HEK293 (cell line): ENCODE measurements around the gene LIN52.
A peak's percentile ranks its signal among the peaks of the same experiment; 100 is the strongest.

Source experiments
- CTCF ChIA-PET: fragments of 350-600 bp; formaldehyde crosslinking; extraction: SDS; loops from one replicate; lab custom pipeline; 2021; ENCODE audit warnings: antibody characterized with exemption; lab: Yijun Ruan, JAX
- POLR2A ChIA-PET: fragments of 300-600 bp; formaldehyde crosslinking; extraction: SDS; loops from one replicate; lab custom pipeline; 2020; ENCODE audit warnings: antibody characterized with exemption, inconsistent platforms; lab: Yijun Ruan, JAX
- H3K27ac ChIP-seq: fragments of 200-500 bp; sonication (Bioruptor generic); 2 replicates; pipeline ENCODE4 v1.5.1; 2014; ENCODE audit warnings: low read depth, low read length, control low read depth, inconsistent platforms; ENCODE audit errors: extremely low read depth
- H3K36me3 ChIP-seq, 2 experiments: fragments of 200-500 bp in 1 of 2; sonication (Bioruptor generic) in 1 of 2; 1 replicate in 1 of 2; 2 replicates in 1 of 2; pipeline ENCODE4 v1.5.1; 2014 to 2017; ENCODE audit warnings: inconsistent platforms in 2 of 2, low read length in 2 of 2; ENCODE audit not compliant: control insufficient read depth in 2 of 2, insufficient read depth in 1 of 2
- H3K4me1 ChIP-seq: fragments of 200-500 bp; sonication (Bioruptor generic); 2 replicates; pipeline ENCODE4 v1.5.1; 2014; ENCODE audit warnings: mild to moderate bottlenecking, low read length, inconsistent platforms; ENCODE audit not compliant: control insufficient read depth, insufficient read depth
- H3K4me3 ChIP-seq: 2 replicates; pipeline ENCODE4 v1.5.1; 2011; ENCODE audit warnings: low read depth, mild to moderate bottlenecking, control low read depth, low read length, moderate library complexity
- H3K9me3 ChIP-seq: fragments of 200-500 bp; sonication (Bioruptor generic); 2 replicates; pipeline ENCODE4 v1.5.1; 2014; ENCODE audit warnings: low read depth, low read length, inconsistent platforms; ENCODE audit not compliant: control insufficient read depth, insufficient read depth
- BCL6B ChIP-seq: fragments of 450-650 bp; formaldehyde crosslinking; IDR thresholded peaks from 2 replicates; pipeline ENCODE4 v1.5.1; 2017; ENCODE audit warnings: missing biosample characterization, missing genetic modification characterization
- MZF1 ChIP-seq: fragments of 450-650 bp; formaldehyde crosslinking; IDR thresholded peaks from 2 replicates; pipeline ENCODE4 v1.5.1; 2017; ENCODE audit warnings: missing biosample characterization, missing genetic modification characterization, borderline replicate concordance
- PRDM6 ChIP-seq: fragments of 450-650 bp; formaldehyde crosslinking; IDR thresholded peaks from 2 replicates; pipeline ENCODE4 v1.5.1; 2017; ENCODE audit warnings: missing biosample characterization, missing genetic modification characterization
- REST ChIP-seq: fragments of 450-650 bp; formaldehyde crosslinking; IDR thresholded peaks from 2 replicates; pipeline ENCODE4 v1.5.1; 2016; ENCODE audit warnings: missing biosample characterization, missing genetic modification characterization
- SETDB1 ChIP-seq: IDR thresholded peaks from one replicate; pipeline ENCODE4 v1.6.1; 2017; ENCODE audit warnings: mild to moderate bottlenecking, low read length, moderate library complexity, mixed read lengths; ENCODE audit not compliant: insufficient read length
- TRIM28 ChIP-seq: IDR thresholded peaks from 2 replicates; pipeline ENCODE4 v1.6.1; 2011; ENCODE audit warnings: low read length, control low read depth, borderline replicate concordance
- ZNF132 ChIP-seq: fragments of 450-650 bp; formaldehyde crosslinking; IDR thresholded peaks from 2 replicates; pipeline ENCODE4 v1.5.1; 2017; ENCODE audit warnings: missing biosample characterization, missing genetic modification characterization, borderline replicate concordance
- ZNF155 ChIP-seq: fragments of 450-650 bp; formaldehyde crosslinking; IDR thresholded peaks from 2 replicates; pipeline ENCODE4 v1.5.1; 2016; ENCODE audit warnings: missing biosample characterization, missing genetic modification characterization
- ZNF280C ChIP-seq: fragments of 450-650 bp; formaldehyde crosslinking; IDR thresholded peaks from 2 replicates; pipeline ENCODE4 v1.5.1; 2016; ENCODE audit warnings: missing biosample characterization, missing genetic modification characterization
- ZNF544 ChIP-seq: fragments of 450-650 bp; formaldehyde crosslinking; IDR thresholded peaks from 2 replicates; pipeline ENCODE4 v1.5.0; 2017; ENCODE audit warnings: missing biosample characterization, missing genetic modification characterization
- ZNF629 ChIP-seq: fragments of 450-650 bp; formaldehyde crosslinking; IDR thresholded peaks from 2 replicates; pipeline ENCODE4 v1.5.1; 2017; ENCODE audit warnings: missing biosample characterization, missing genetic modification characterization

LIN52 gene

GRCh38 chr14:74223016-74223415 lies 138.3 kb downstream of the LIN52 start:
- POLR2A ChIA-PET: no interaction called here
- CTCF ChIA-PET: interaction anchor here (1.0 to 2.2 kb wide), 2 partner anchors 23 to 35 kb away, joined by 4 to 7 read pairs; no protein-coding TSS in a partner anchor
- TF ChIP-seq MZF1 (tag by site-specific recombination) (no peak), ZNF155 (tag by site-specific recombination) (no peak), PRDM6 (tag by site-specific recombination) (no peak), BCL6B (no peak)

GRCh38 chr14:74231784-74232183 lies 147.0 kb downstream of the LIN52 start:
- Histone ChIP-seq H3K4me3 (no peak overlapping the region), H3K36me3 (no peaks in the 10 kb centered on the region), H3K4me1 (no peaks in the 10 kb centered on the region), H3K9me3 (no peaks in the 10 kb centered on the region), H3K27ac (no peak overlapping the region)
- POLR2A ChIA-PET: no interaction called here
- TF ChIP-seq ZNF280C (tag by site-specific recombination) (no peak), SETDB1 (peak; percentile 19), ZNF629 (tag by site-specific recombination) (no peak), ZNF544 (no peak), TRIM28 (peak; percentile 64; the same call in 1 of the 2 replicates)
- CTCF ChIA-PET: interaction anchor here (1.0 kb wide), 1 partner anchor 25 kb away, joined by 5 read pairs; no protein-coding TSS in a partner anchor

More at GRCh38 chr14:74223016-74223415, 138.3 kb downstream of the LIN52 start:
- Histone ChIP-seq H3K9me3 (no peaks in the 10 kb centered on the region), H3K4me3 (no peak overlapping the region), H3K4me1 (no peaks in the 10 kb centered on the region), H3K36me3 (no peaks in the 10 kb centered on the region), H3K27ac (no peak overlapping the region)

- CTCF ChIA-PET: no interaction called here
- H3K9me3 ChIP-seq: no peaks in the 10 kb centered on the region
- TF ChIP-seq REST (tag by site-specific recombination) (peak; percentile 63), ZNF132 (no peak)
- TF ChIP-seq, all 188 proteins: peak for 1
- H3K27ac ChIP-seq: no peak overlapping the region
- H3K36me3 ChIP-seq: no peaks in the 10 kb centered on the region
- H3K4me1 ChIP-seq: no peaks in the 10 kb centered on the region
- H3K4me3 ChIP-seq: no peak overlapping the region
- POLR2A ChIA-PET: no interaction called here
Measured at GRCh38 chr14:74235017-74235416, 150.3 kb downstream of the LIN52 start.
